ENCODE measurements around the gene ZFHX3. TPM values are rescaled to one million over a fixed set of nuclear protein-coding genes. Genes with fewer than 3 reads are reported as not detected.

The ZFHX3 gene
- total and polyA plus RNA-seq, 2 donors (not counting 1 experiment from before 2014, with no cell fraction given): 0.54 to 6.6 TPM

DNA sequence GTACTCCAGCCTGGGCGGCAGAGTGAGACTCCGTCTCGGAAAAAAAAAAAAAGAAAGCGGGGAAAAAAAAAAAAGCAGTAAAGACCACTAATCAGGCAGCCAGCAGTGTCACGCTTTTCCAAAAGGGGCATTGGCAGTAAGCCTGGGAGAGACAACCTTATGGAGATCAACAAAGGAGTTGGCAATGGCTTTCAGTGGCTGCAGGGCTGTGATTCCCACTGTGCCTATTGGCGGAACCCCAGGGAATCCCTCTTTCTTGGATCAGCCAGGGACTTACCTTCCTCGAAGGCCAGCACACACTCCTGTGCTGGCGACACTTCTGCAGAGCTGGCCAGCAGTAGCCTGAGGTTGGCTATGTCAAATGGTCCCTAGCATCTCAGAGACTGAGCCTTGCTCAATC is 43.2 kb upstream of the ZFHX3 start:
- Histone ChIP-seq H3K79me2 (ENCODE audit: control insufficient read depth, insufficient read depth, low read length) (no peaks in the 10 kb centered on the region), H3K27ac (ENCODE audit: low read length in 2 of 2) (no peak overlapping the region), H3K4me3 (ENCODE audit: control extremely low read depth in 1 of 5, extremely low read depth in 1 of 5, insufficient read depth in 1 of 5, low read depth in 2 of 5, low read length in 4 of 5) (no peak overlapping the region), H3K9me3 (ENCODE audit: control extremely low read depth in 1 of 3, control insufficient read depth in 2 of 3, insufficient read depth in 1 of 3, low read length in 2 of 3) (no peaks in the 10 kb centered on the region), H3K9ac (ENCODE audit: low read length) (no peak overlapping the region), H3K27me3 (replicated peaks in 1 of 4; ENCODE audit: control extremely low read depth in 1 of 4, control insufficient read depth in 3 of 4, insufficient read depth in 4 of 4, low read length in 3 of 4) (no peaks in the 10 kb centered on the region), H3K4me1 (ENCODE audit: control insufficient read depth in 2 of 2, insufficient read depth in 2 of 2, low read length in 2 of 2) (no peaks in the 10 kb centered on the region), H3K36me3 (replicated peaks in 1 of 2; ENCODE audit: control extremely low read depth in 1 of 2, control insufficient read depth in 1 of 2, extremely low read depth in 1 of 2, insufficient read depth in 2 of 2, low read length in 1 of 2) (no peaks in the 10 kb centered on the region), H2AFZ (ENCODE audit: insufficient read depth, low read depth, low read length, poor library complexity, severe bottlenecking) (no peak overlapping the region), H4K20me1 (ENCODE audit: control insufficient read depth, insufficient read depth, low read length, poor library complexity, severe bottlenecking) (no peaks in the 10 kb centered on the region), H3K4me2 (replicated peaks; ENCODE audit: low read depth, low read length, poor library complexity, severe bottlenecking) (no peak overlapping the region)
- 98% methylated on average over 8 of the region's 8 CpGs for WGBS (ENCODE audit: insufficient coverage)
- no peak for DNase-seq
- intact Hi-C loops (cut with micrococcal nuclease): no loop called here
- TF ChIP-seq, protein P1, sequence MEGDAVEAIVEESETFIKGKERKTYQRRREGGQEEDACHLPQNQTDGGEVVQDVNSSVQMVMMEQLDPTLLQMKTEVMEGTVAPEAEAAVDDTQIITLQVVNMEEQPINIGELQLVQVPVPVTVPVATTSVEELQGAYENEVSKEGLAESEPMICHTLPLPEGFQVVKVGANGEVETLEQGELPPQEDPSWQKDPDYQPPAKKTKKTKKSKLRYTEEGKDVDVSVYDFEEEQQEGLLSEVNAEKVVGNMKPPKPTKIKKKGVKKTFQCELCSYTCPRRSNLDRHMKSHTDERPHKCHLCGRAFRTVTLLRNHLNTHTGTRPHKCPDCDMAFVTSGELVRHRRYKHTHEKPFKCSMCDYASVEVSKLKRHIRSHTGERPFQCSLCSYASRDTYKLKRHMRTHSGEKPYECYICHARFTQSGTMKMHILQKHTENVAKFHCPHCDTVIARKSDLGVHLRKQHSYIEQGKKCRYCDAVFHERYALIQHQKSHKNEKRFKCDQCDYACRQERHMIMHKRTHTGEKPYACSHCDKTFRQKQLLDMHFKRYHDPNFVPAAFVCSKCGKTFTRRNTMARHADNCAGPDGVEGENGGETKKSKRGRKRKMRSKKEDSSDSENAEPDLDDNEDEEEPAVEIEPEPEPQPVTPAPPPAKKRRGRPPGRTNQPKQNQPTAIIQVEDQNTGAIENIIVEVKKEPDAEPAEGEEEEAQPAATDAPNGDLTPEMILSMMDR (IDR thresholded peaks at IDR 0.05): no peak
- TF ChIP-seq EZH2 (IDR thresholded peaks at IDR 0.05; ENCODE audit: borderline replicate concordance, insufficient read depth, low read depth, low read length, poor library complexity, severe bottlenecking): no peak
- Mint-ChIP-seq H3K4me1 (peaks cover under 1% of the 10 kb centered on the region), H3K27me3 (peaks cover 7% of the 10 kb centered on the region), H3K9me3 (ENCODE audit: insufficient read depth) (peaks cover under 1% of the 10 kb centered on the region), H3K4me3 (no peak overlapping the region), H3K27ac (no peak overlapping the region)
- POLR2A ChIA-PET: no interaction called here
- no peak for ATAC-seq (ENCODE audit: low read depth)
- CTCF ChIA-PET: no interaction called here

DNA sequence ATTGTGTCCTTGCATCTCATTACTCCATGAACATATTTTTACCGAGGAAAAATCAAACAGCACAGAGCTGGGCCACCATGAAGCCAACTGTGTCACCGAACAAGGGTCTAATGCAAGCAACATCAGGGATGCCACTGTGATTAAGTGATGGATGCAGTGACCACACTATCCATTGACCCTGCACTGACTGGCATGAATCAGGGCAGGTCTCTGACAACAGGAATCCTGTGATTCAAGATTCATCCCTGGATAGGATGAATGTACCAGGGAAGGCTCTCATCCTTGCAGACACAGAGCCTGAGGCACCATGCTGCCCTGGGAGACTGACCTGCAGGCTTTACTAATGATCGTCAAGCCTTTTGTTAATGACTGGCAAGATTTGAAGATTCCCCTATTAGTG is 41.5 kb upstream of the ZFHX3 start:
- WGBS (ENCODE audit: insufficient coverage): 87% methylated on average over 3 of the region's 3 CpGs
- H3K9me3 Mint-ChIP-seq (ENCODE audit: insufficient read depth): peaks cover 4% of the 10 kb centered on the region

More for the DNA sequence above, 41.5 kb upstream of the ZFHX3 start:
- DNase-seq: no peak
- intact Hi-C loops (cut with micrococcal nuclease): no loop called here
- H3K27ac ChIP-seq (ENCODE audit: low read length in 2 of 2): no peak overlapping the region
- no peak overlapping the region for H3K27ac Mint-ChIP-seq
- ChIA-PET CTCF (no interaction called here), POLR2A (no interaction called here)
- H2AFZ ChIP-seq (ENCODE audit: insufficient read depth, low read depth, low read length, poor library complexity, severe bottlenecking): no peak overlapping the region
- H3K4me3 Mint-ChIP-seq: no peak overlapping the region
- H3K9me3 ChIP-seq (ENCODE audit: control extremely low read depth in 1 of 3, control insufficient read depth in 2 of 3, insufficient read depth in 1 of 3, low read length in 2 of 3): no peaks in the 10 kb centered on the region
- no peaks in the 10 kb centered on the region for H3K79me2 ChIP-seq (ENCODE audit: control insufficient read depth, insufficient read depth, low read length)
- TF ChIP-seq, protein P1 (IDR thresholded peaks at IDR 0.05): no peak
- no peak for TF ChIP-seq EZH2 (IDR thresholded peaks at IDR 0.05; ENCODE audit: borderline replicate concordance, insufficient read depth, low read depth, low read length, poor library complexity, severe bottlenecking)
- H3K36me3 ChIP-seq (replicated peaks in 1 of 2; ENCODE audit: control extremely low read depth in 1 of 2, control insufficient read depth in 1 of 2, extremely low read depth in 1 of 2, insufficient read depth in 2 of 2, low read length in 1 of 2): no peaks in the 10 kb centered on the region
- no peaks in the 10 kb centered on the region for H3K27me3 ChIP-seq (replicated peaks in 1 of 4; ENCODE audit: control extremely low read depth in 1 of 4, control insufficient read depth in 3 of 4, insufficient read depth in 4 of 4, low read length in 3 of 4)
- no peaks in the 10 kb centered on the region for H3K4me1 ChIP-seq (ENCODE audit: control insufficient read depth in 2 of 2, insufficient read depth in 2 of 2, low read length in 2 of 2)
- no peak overlapping the region for H3K4me2 ChIP-seq (replicated peaks; ENCODE audit: low read depth, low read length, poor library complexity, severe bottlenecking)
- no peak overlapping the region for H3K9ac ChIP-seq (ENCODE audit: low read length)
- no peaks in the 10 kb centered on the region for H4K20me1 ChIP-seq (ENCODE audit: control insufficient read depth, insufficient read depth, low read length, poor library complexity, severe bottlenecking)
- H3K4me3 ChIP-seq (ENCODE audit: control extremely low read depth in 1 of 5, extremely low read depth in 1 of 5, insufficient read depth in 1 of 5, low read depth in 2 of 5, low read length in 4 of 5): no peak overlapping the region
- no peak for ATAC-seq (ENCODE audit: low read depth)
- peaks cover 18% of the 10 kb centered on the region for H3K27me3 Mint-ChIP-seq
- peaks cover 4% of the 10 kb centered on the region for H3K4me1 Mint-ChIP-seq

Measured in B cell (primary cell).